Body of pancreas (tissue), 4 donors: ENCODE data around the gene OR14C36. TPM values are rescaled to one million over a fixed set of nuclear protein-coding genes. Genes with fewer than 3 reads are reported as not detected.
"Not testable (repeated sequence)": the region's sequence is repeated elsewhere in the genome, so short reads cannot be mapped to it uniquely, and the experiment has no call there.

Experiments
- ATAC-seq: fragments of 150-250 bp; one replicate; pipeline ENCODE4 v1.9.1; 2016
- DNase-seq, 4 donors: peaks; one replicate each; pipeline ENCODE4 v3.0.0-alpha.2; 2019
- H3K27ac ChIP-seq, 4 donors: fragments of 200-600 bp; sonication (generic); 1 replicate in 3 of 4; 2 replicates in 1 of 4; pipeline versions ENCODE4 v1.5.1 to v1.6.1; 2016 to 2019; ENCODE audit warnings: mild to moderate bottlenecking in 1 of 4, mixed read lengths in 1 of 4, moderate library complexity in 1 of 4
- H3K27me3 ChIP-seq, 2 donors: fragments of 200-600 bp; sonication (generic); one replicate each; pipeline ENCODE4 v1.6.0; 2016; ENCODE audit warnings: mild to moderate bottlenecking in 1 of 2
- H3K36me3 ChIP-seq, 2 donors: fragments of 200-600 bp; sonication (generic); replicated peaks in 1 of 2; 2 replicates each; pipeline ENCODE4 v1.5.1; 2016; ENCODE audit warnings: low read depth in 2 of 2; ENCODE audit not compliant: insufficient read depth in 1 of 2
- H3K4me1 ChIP-seq: fragments of 200-600 bp; sonication (generic); one replicate; pipeline ENCODE4 v1.6.0; 2016
- H3K4me3 ChIP-seq, 2 donors: fragments of 200-600 bp; sonication (generic); 1 replicate in 1 of 2; 2 replicates in 1 of 2; pipeline ENCODE4 v1.5.1; 2016 to 2019
- H3K9me3 ChIP-seq, 3 donors: fragments of 200-600 bp; sonication (generic); 1 replicate in 2 of 3; 2 replicates in 1 of 3; pipeline ENCODE4 v1.5.1; 2016
- POLR2A ChIP-seq, 3 donors: fragments of 450-650 bp; IDR thresholded peaks; one replicate each; pipeline ENCODE4 v1.6.1; 2016; ENCODE audit warnings: antibody characterized with exemption in 3 of 3, mild to moderate bottlenecking in 2 of 3
- WGBS, 2 donors: methylation state at CpG; one replicate each; pipeline ENCODE4 v1.1.5; 2017; 5-methylcytosine and 5-hydroxymethylcytosine counted together
- intact Hi-C: fragments of 100-400 bp; cut with DNase I; formaldehyde crosslinking; loops from one replicate; pipeline ENCODE4 v1.15.1; 2023
- total RNA-seq, 2 donors: library from RNA; depleted of rRNA; stranded (reverse); fragments of >200 nt; gene quantifications; one replicate each; pipeline ENCODE4 v1.1.0, GENCODE V29; 2016
- TF ChIP-seq, protein P1 (sequence below), 7 experiments: fragments of 450-650 bp in 4 of 7; fragments of 200-600 bp in 3 of 7; sonication (generic) in 3 of 7; IDR thresholded peaks; one replicate each; pipeline ENCODE4 v1.5.1; 2016 to 2019; ENCODE audit warnings: antibody characterized with exemption in 7 of 7

The OR14C36 gene, protein sequence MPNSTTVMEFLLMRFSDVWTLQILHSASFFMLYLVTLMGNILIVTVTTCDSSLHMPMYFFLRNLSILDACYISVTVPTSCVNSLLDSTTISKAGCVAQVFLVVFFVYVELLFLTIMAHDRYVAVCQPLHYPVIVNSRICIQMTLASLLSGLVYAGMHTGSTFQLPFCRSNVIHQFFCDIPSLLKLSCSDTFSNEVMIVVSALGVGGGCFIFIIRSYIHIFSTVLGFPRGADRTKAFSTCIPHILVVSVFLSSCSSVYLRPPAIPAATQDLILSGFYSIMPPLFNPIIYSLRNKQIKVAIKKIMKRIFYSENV
- not detected for total RNA-seq

DNA sequence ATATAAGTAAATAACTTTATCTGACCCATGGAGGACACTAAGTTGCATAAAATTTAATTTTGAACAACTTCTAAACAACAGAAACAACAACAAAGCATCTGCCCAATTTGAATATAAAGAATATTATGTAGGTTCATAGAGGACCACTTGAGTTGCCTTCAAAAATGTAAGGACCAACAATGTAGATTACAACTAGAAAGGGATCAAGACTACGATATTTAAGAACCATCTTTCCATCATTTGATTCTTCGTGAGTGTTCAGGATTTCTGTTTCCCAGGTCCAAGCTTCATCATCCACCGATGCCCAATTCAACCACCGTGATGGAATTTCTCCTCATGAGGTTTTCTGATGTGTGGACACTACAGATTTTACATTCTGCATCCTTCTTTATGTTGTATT lies at the start of gene OR14C36:
TSS of gene OR14C36 (plus strand) at position 301 of the 400 bp plus-strand sequence. CDS start at position 301, 0 bp downstream.
- no peaks in the 10 kb centered on the region for H3K27me3 ChIP-seq
- H3K4me3 ChIP-seq, result no peak within 1 kb of the TSS
- no peaks in the 10 kb centered on the region for H3K36me3 ChIP-seq
- no peak for ATAC-seq
- no peak for DNase-seq
- H3K27ac ChIP-seq, result no peak within 1 kb of the TSS
- no peaks in the 10 kb centered on the region for H3K4me1 ChIP-seq
- WGBS, 2 donors, result 50 to 61% methylated on average over 4 of the region's 4 CpGs
- no peaks in the 10 kb centered on the region for H3K9me3 ChIP-seq
- no peak for TF ChIP-seq POLR2A (IDR thresholded peaks at IDR 0.05)
- TF ChIP-seq, protein P1, sequence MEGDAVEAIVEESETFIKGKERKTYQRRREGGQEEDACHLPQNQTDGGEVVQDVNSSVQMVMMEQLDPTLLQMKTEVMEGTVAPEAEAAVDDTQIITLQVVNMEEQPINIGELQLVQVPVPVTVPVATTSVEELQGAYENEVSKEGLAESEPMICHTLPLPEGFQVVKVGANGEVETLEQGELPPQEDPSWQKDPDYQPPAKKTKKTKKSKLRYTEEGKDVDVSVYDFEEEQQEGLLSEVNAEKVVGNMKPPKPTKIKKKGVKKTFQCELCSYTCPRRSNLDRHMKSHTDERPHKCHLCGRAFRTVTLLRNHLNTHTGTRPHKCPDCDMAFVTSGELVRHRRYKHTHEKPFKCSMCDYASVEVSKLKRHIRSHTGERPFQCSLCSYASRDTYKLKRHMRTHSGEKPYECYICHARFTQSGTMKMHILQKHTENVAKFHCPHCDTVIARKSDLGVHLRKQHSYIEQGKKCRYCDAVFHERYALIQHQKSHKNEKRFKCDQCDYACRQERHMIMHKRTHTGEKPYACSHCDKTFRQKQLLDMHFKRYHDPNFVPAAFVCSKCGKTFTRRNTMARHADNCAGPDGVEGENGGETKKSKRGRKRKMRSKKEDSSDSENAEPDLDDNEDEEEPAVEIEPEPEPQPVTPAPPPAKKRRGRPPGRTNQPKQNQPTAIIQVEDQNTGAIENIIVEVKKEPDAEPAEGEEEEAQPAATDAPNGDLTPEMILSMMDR (IDR thresholded peaks at IDR 0.05), result no peak
- intact Hi-C loops, result no loop called here

DNA sequence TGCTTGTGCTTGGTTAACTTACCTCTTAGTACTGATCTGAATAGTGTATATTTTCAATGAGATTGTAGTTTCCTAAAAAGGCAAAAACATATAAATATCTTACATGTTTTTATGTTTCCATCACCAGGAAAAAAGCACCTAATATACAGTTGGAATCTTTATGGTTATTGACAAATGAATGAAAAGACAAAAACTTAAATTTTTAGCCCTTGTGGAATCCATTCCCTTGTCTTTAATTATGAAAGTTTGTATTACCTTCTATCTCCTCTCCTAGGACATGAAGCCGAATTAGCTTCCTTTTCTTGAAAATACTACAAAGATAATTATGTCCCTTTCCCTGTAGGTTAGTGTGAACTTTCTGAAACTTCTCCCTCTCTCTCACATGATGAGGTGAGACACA lies 45.3 kb upstream of the OR14C36 start, which contains the start of gene OR2T12:
TSS of gene OR2T12 (minus strand) at position 101 of the 400 bp plus-strand sequence. CDS start 7,846 bp downstream, outside the sequence.
- TF ChIP-seq POLR2A (IDR thresholded peaks at IDR 0.05), result no peak
- TF ChIP-seq, protein P1 (IDR thresholded peaks at IDR 0.05), result no peak
- intact Hi-C loops, result no loop called here
- 52 to 59% methylated on average over 1 of the region's 1 CpG for WGBS, 2 donors
- Histone ChIP-seq H3K27ac (no peak within 1 kb of the TSS), H3K36me3 (no peaks in the 10 kb centered on the region), H3K9me3 (no peaks in the 10 kb centered on the region), H3K4me1 (no peaks in the 10 kb centered on the region), H3K4me3 (no peak within 1 kb of the TSS), H3K27me3 (no peaks in the 10 kb centered on the region)
- no peak for ATAC-seq
- DNase-seq, result no peak

DNA sequence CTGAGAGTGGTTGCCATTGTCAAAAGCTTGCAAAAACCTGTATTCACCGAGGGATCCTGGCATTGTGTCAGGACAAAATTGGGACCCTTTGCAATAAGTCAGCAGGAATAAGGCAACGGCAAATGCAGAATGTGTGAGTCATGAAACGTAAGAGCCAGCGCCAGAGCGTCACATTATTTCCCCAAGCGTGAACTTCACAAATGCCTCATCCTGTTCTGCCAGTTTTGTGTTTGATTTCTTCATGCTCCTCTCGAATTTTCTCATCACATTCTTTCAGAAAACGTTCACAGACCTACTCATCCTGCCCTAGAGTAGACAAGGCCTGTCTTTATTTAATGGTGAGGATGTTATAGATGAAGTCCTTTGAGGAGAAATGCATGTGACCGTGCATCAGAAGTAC lies 42.9 kb upstream of the OR14C36 start:
- WGBS, 2 donors, result 58 to 65% methylated on average over 9 of the region's 9 CpGs
- intact Hi-C loops, H3K27ac ChIP-seq, DNase-seq, H3K9me3 ChIP-seq, H3K4me3 ChIP-seq, ATAC-seq, H3K4me1 ChIP-seq, H3K27me3 ChIP-seq, H3K36me3 ChIP-seq: not testable (repeated sequence)

DNA sequence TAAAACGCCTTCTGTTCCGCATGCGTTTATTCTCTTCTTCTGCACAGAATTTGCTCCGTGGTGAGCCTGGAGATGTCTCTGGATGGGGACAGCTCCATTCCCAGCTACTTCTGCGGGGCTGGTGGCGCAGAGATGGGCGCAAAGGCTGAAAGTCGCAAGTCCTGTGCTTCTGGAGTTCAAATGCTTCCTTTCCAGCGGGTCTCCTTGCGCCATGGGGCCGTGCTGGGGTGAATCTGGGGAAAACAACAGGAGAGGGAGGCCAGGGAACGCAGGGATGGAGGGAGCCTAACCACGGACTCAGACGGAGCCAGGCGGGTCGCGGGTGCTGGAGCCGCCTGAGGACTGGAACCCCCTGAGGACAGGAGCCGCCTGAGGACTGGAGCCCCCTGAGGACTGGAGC lies 42.5 kb upstream of the OR14C36 start:
- ATAC-seq (no peak), DNase-seq (no peak)
- Histone ChIP-seq H3K4me1 (no peaks in the 10 kb centered on the region), H3K9me3 (no peaks in the 10 kb centered on the region), H3K27me3 (no peaks in the 10 kb centered on the region), H3K36me3 (no peaks in the 10 kb centered on the region), H3K4me3 (no peak overlapping the region), H3K27ac (no peak overlapping the region)
- intact Hi-C loops, result no loop called here
- TF ChIP-seq, protein P1 (IDR thresholded peaks at IDR 0.05), result no peak
- no peak for TF ChIP-seq POLR2A (IDR thresholded peaks at IDR 0.05)
- 71 to 81% methylated on average over 14 to 19 of the region's 19 CpGs for WGBS, 2 donors

DNA sequence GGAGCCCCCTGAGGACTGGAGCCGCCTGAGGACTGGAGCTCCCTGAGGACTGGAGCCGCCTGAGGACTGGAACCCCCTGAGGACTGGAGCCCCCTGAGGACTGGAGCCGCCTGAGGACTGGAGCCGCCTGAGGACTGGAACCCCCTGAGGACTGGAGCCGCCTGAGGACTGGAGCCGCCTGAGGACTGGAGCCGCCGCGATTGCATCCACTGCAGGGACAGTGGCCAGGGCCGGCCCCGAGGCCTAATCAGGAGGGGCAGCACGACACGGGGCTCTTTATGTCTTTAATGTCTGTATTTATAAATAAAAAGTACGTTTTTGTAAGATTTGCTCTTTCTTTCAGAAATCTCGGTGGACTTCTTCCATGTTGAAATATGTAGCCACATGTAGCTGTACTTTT lies 41.8 kb upstream of the OR14C36 start:
- 63 to 72% methylated on average over 13 of the region's 15 CpGs for WGBS, 2 donors
- H3K4me3 ChIP-seq, DNase-seq, H3K36me3 ChIP-seq, ATAC-seq, intact Hi-C loops, H3K27me3 ChIP-seq, H3K4me1 ChIP-seq, H3K27ac ChIP-seq, H3K9me3 ChIP-seq: not testable (repeated sequence)

DNA sequence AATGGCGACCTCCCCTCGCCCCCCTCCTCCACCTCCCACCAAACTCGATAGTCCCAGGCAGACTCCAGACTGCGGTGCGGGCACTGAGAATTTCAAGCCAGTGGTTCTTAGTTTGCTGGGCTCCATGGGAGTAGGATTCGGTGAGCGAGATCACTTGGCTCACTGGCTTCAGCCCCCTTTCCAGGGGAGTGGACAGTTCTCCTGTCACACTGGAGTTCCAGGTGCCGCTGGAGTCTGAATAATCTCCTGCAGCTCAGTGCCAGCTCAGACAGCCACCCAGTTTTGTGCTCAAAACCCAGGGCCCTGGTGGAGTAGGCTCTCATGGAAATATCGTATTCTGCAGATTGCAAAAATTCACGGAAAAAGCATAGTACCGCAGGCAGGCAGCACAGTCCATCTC lies 31.8 kb upstream of the OR14C36 start:
- H3K27ac ChIP-seq, result no peak overlapping the region
- H3K36me3 ChIP-seq, result no peaks in the 10 kb centered on the region
- intact Hi-C loops, result no loop called here
- WGBS, 2 donors, result 74 to 80% methylated on average over 10 to 11 of the region's 11 CpGs
- no peaks in the 10 kb centered on the region for H3K4me1 ChIP-seq
- no peaks in the 10 kb centered on the region for H3K9me3 ChIP-seq
- no peak overlapping the region for H3K4me3 ChIP-seq
- no peak for TF ChIP-seq POLR2A (IDR thresholded peaks at IDR 0.05)
- TF ChIP-seq, protein P1 (IDR thresholded peaks at IDR 0.05), result no peak
- DNase-seq, result no peak
- H3K27me3 ChIP-seq, result no peaks in the 10 kb centered on the region
- no peak for ATAC-seq
